VCaP (cell line): Measurements from ENCODE around the gene COL20A1.

Experiments
- H3K27ac ChIP-seq: fragments of 450-650 bp; 2 replicates; pipeline ENCODE4 v1.5.1; 2017
- CTCF ChIP-seq: fragments of 450-650 bp; conservative IDR thresholded peaks from 2 replicates; pipeline ENCODE4 v1.5.1; 2017; ENCODE audit warnings: mild to moderate bottlenecking, moderate library complexity

Gene COL20A1

DNA sequence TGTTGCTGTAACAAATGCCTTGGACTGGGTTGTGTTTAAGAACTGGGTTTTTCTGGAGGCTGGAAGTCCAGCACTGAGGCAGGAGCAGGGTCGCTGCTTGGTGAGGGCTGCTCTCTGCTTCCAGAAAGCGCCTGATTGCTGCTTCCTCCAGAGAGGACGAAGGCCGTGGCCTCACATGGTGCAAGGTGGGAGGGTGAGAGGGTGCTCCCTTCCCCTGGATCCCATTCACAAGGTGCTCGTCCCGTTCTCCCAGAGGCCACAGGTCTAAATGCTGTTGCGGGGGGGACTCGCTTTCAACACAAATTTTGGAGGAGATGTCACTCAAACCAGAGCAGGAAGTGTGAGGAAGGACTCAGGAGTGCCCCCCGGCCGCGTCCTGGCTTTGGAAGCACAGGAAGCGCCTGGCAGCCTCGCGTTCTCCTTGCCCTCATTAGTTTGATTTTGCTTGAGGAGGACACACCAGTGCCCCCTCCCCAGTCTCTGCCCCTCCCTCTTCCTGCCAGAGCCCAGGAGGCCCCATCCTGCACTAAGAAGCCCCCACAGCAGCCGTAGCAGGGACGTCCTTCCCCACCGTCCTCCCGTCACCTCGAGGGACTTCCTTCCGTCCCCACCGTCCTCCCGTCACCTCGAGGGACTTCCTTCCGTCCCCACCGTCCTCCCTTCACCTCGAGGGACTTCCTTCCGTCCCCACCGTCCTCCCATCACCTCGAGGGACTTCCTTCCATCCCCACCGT is 31.0 kb upstream of the COL20A1 start:
- H3K27ac ChIP-seq, result no peak overlapping the region
- TF ChIP-seq CTCF, result no peak

- no peak for TF ChIP-seq CTCF
- no peak overlapping the region for H3K27ac ChIP-seq
Observed at GRCh38 chr20:63262836-63263235, 30.1 kb upstream of the COL20A1 start.

GRCh38 chr20:63264000-63264399 is 29.0 kb upstream of the COL20A1 start:
- H3K27ac ChIP-seq, result no peak overlapping the region
- no peak for TF ChIP-seq CTCF

- no peak for TF ChIP-seq CTCF
- H3K27ac ChIP-seq, result no peak overlapping the region
Observed at GRCh38 chr20:63264519-63264918, 28.5 kb upstream of the COL20A1 start.

DNA sequence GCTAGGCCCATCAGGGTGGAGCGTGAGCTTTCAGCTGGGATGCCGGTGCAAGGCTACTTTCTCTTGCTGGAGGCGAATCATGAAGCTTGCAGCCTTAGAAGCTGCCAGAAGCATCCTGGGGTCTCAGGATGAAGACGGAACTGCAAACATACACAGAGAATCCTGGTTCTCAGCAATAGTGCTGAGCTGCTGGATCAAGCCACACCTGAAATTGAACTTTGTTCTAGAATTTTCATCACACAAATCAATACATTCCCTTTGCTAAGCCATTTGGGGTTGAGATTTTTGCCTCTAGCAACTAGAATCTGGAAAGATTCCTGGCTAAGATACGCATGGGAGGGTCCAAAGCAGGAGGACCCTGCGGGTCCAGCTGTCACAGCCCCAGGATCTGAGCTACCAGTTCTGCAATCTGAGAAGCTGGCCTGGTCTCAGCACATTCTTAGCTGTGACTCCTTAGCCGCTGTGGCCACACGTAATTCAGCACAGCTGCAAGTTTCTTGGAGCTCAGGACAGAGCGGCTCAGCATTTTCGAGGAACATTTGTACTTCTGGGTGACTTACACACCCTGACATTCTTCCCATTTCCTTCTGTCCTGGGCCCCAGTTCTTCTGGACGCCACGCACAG is 27.0 kb upstream of the COL20A1 start:
- no peak for TF ChIP-seq CTCF
- H3K27ac ChIP-seq, result no peak overlapping the region

DNA sequence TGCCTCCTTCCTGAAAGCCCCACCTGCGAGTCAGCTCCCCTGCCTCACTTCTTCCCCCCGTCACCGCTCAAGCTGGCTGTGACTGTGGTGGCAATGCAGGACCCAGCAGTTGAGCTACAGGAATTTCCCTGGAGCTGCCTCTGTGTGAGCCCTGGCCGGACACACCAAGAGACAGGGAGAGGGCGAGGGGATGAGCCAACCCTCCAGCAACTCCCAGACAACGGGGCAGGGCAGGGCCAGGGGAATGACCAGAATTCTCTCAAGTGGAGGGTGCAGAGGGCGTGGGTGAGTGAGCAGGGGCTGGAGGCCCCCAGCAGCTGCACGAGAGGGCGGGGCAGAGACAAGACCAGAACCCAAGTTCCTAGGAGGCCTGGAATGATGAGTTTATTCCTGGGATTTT is 25.3 kb upstream of the COL20A1 start:
- H3K27ac ChIP-seq, result no peak overlapping the region
- TF ChIP-seq CTCF, result no peak

DNA sequence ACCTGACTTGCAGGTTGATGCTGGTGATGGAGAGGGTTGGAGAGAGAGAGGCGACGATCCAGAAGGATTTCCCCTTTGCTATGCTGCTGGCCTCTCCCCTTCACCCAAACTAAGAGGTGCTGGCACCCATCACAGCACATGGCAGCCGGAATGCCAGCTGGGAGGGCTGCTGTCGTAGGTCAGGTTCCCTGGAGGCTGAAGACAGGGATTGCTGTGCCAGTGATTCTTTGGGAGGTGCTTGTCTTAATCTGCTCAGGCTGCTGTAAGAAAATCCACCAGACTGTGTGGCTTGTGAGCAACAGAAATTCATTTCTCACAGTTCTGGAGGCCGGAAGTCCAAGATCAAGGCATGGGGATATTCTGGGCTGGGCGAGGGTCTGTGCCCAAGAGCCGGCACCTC is 24.7 kb upstream of the COL20A1 start:
- H3K27ac ChIP-seq, result no peak overlapping the region
- no peak for TF ChIP-seq CTCF
